GM23338 (cell line): Measurements from ENCODE around the gene OSTC.

Source experiments
- EZH2 ChIP-seq: fragments of 200-600 bp; sonication (generic); IDR thresholded peaks from one replicate; pipeline ENCODE4 v1.8.0; 2017; ENCODE audit warnings: antibody characterized with exemption, mild to moderate bottlenecking, low read depth; ENCODE audit not compliant: unreplicated experiment
- EZH2phosphoT487 ChIP-seq: fragments of 200-600 bp; sonication (generic); IDR thresholded peaks from one replicate; pipeline ENCODE4 v1.8.1; 2018; ENCODE audit warnings: antibody characterized with exemption; ENCODE audit not compliant: unreplicated experiment
- POLR2AphosphoS5 ChIP-seq: IDR thresholded peaks from 2 replicates; pipeline ENCODE4 v1.6.1; 2016; ENCODE audit warnings: antibody characterized with exemption, low read depth
- ZNF331 ChIP-seq: fragments of 250-450 bp; sonication (Bioruptor Pico); IDR thresholded peaks from 2 replicates; pipeline ENCODE4 v1.5.0; 2020; ENCODE audit warnings: low read depth, mild to moderate bottlenecking, moderate library complexity
- TF ChIP-seq, protein P1 (sequence below), 2 experiments: fragments of 200-600 bp in 1 of 2; sonication (generic) in 1 of 2; conservative IDR thresholded peaks; 2 replicates each; pipeline versions ENCODE4 v1.5.1 to v1.6.1; 2016 to 2017; ENCODE audit warnings: antibody characterized with exemption in 2 of 2, low read depth in 2 of 2, mild to moderate bottlenecking in 2 of 2, moderate library complexity in 1 of 2

DNA sequence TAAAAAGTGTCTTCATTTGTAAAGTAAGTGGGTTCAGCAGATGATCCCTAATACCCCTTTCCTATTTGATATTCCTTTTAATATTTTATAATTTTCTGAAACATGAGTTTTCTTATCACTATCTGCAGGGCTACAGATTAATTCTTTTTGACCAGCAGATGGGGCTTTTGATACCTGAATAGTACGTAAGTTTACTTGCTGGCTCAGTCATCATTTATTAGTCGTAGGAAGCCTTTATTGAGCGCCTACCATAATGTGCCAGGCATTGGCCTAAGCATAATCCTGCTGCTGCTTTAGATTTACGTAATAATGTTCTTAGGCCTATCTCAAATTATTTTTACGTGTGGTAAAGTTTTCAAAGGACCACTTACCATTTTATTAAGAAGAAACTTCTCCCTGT, 33.1 kb downstream of the OSTC start:
- TF ChIP-seq, protein P1, sequence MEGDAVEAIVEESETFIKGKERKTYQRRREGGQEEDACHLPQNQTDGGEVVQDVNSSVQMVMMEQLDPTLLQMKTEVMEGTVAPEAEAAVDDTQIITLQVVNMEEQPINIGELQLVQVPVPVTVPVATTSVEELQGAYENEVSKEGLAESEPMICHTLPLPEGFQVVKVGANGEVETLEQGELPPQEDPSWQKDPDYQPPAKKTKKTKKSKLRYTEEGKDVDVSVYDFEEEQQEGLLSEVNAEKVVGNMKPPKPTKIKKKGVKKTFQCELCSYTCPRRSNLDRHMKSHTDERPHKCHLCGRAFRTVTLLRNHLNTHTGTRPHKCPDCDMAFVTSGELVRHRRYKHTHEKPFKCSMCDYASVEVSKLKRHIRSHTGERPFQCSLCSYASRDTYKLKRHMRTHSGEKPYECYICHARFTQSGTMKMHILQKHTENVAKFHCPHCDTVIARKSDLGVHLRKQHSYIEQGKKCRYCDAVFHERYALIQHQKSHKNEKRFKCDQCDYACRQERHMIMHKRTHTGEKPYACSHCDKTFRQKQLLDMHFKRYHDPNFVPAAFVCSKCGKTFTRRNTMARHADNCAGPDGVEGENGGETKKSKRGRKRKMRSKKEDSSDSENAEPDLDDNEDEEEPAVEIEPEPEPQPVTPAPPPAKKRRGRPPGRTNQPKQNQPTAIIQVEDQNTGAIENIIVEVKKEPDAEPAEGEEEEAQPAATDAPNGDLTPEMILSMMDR (conservative IDR thresholded peaks at IDR 0.05; ENCODE audit: low read depth in 2 of 2) = peak; percentile 63 to 65
- TF ChIP-seq POLR2AphosphoS5 (no peak), EZH2 (no peak), ZNF331 (CRISPR knock-in tag) (no peak), EZH2phosphoT487 (no peak)
